CD14-positive monocyte (primary cell): ENCODE measurements around the gene TDRD7. TPM values are rescaled to one million over a fixed set of nuclear protein-coding genes. Genes with fewer than 3 reads are reported as not detected.

Source experiments
- DNase-seq, 3 donors: peaks; one replicate each; pipeline ENCODE4 v3.0.0-alpha.2; 2011 to 2022
- H2AFZ ChIP-seq: 2 replicates; pipeline ENCODE4 v1.6.0; 2012; ENCODE audit warnings: mild to moderate bottlenecking, low read depth, low read length, inconsistent platforms; ENCODE audit not compliant: insufficient read depth, poor library complexity, severe bottlenecking
- H3K27ac ChIP-seq, 2 donors: 1 replicate in 1 of 2; 2 replicates in 1 of 2; pipeline ENCODE4 v1.5.1; 2012 to 2013; ENCODE audit warnings: low read length in 2 of 2, control low read depth in 1 of 2, inconsistent platforms in 1 of 2, low read depth in 1 of 2, mild to moderate bottlenecking in 1 of 2
- H3K27me3 ChIP-seq, 2 donors: one replicate each; pipeline versions ENCODE4 v1.6.0 to v1.6.1; 2011 to 2013; ENCODE audit warnings: low read length in 2 of 2; ENCODE audit not compliant: control insufficient read depth in 2 of 2, insufficient read depth in 2 of 2
- H3K36me3 ChIP-seq, 2 donors: replicated peaks in 1 of 2; 1 replicate in 1 of 2; 2 replicates in 1 of 2; pipeline versions ENCODE4 v1.5.1 to v1.6.1; 2012 to 2013; ENCODE audit warnings: low read length in 2 of 2, control low read depth in 1 of 2, inconsistent platforms in 1 of 2, mild to moderate bottlenecking in 1 of 2; ENCODE audit not compliant: insufficient read depth in 2 of 2, control insufficient read depth in 1 of 2
- H3K4me1 ChIP-seq, 2 donors: 1 replicate in 1 of 2; 2 replicates in 1 of 2; pipeline versions ENCODE4 v1.5.1 to v1.6.1; 2012 to 2013; ENCODE audit warnings: low read length in 2 of 2, control low read depth in 1 of 2, inconsistent platforms in 1 of 2, mild to moderate bottlenecking in 1 of 2, moderate library complexity in 1 of 2; ENCODE audit not compliant: insufficient read depth in 2 of 2, control insufficient read depth in 1 of 2
- H3K4me2 ChIP-seq: replicated peaks from 2 replicates; pipeline ENCODE3; 2012; ENCODE audit warnings: low read length, moderate library complexity, mild to moderate bottlenecking; ENCODE audit not compliant: poor library complexity, severe bottlenecking; ENCODE audit errors: extremely low read depth
- H3K4me3 ChIP-seq, 3 experiments: fragments of 200-600 bp in 1 of 3; sonication (generic) in 1 of 3; replicated peaks in 1 of 3; 1 replicate in 2 of 3; 2 replicates in 1 of 3; pipeline ENCODE4 v1.5.1; 2011 to 2013; ENCODE audit warnings: low read length in 3 of 3, mild to moderate bottlenecking in 3 of 3, control low read depth in 2 of 3, low read depth in 2 of 3, inconsistent platforms in 1 of 3, moderate library complexity in 1 of 3
- H3K79me2 ChIP-seq: 2 replicates; pipeline ENCODE4 v1.6.0; 2012; ENCODE audit warnings: mild to moderate bottlenecking, control low read depth, inconsistent platforms, low read length, moderate library complexity; ENCODE audit not compliant: insufficient read depth
- H3K9ac ChIP-seq: 2 replicates; pipeline ENCODE4 v1.6.0; 2017; ENCODE audit warnings: low read length, mild to moderate bottlenecking; ENCODE audit not compliant: insufficient read depth, poor library complexity, severe bottlenecking
- H3K9me3 ChIP-seq, 2 donors: replicated peaks in 1 of 2; 1 replicate in 1 of 2; 2 replicates in 1 of 2; pipeline versions ENCODE4 v1.5.1 to v1.6.1; 2012 to 2013; ENCODE audit warnings: low read length in 2 of 2, control low read depth in 1 of 2; ENCODE audit not compliant: control insufficient read depth in 1 of 2, insufficient read depth in 1 of 2
- H4K20me1 ChIP-seq: 2 replicates; pipeline ENCODE4 v1.6.0; 2012; ENCODE audit warnings: mild to moderate bottlenecking, low read length, control low read depth, moderate library complexity; ENCODE audit not compliant: insufficient read depth
- H3K27ac Mint-ChIP-seq, 7 donors: one replicate each; pipeline ENCODE4 v1.8.0; 2020; ENCODE audit warnings: mild to moderate bottlenecking in 7 of 7, mixed read lengths in 7 of 7, moderate library complexity in 6 of 7, inconsistent platforms in 2 of 7
- H3K27me3 Mint-ChIP-seq, 3 donors: one replicate each; pipeline ENCODE4 v1.8.0; 2021 to 2022; ENCODE audit warnings: low read depth in 3 of 3, mild to moderate bottlenecking in 3 of 3, mixed read lengths in 3 of 3, moderate library complexity in 3 of 3, inconsistent platforms in 1 of 3
- H3K36me3 Mint-ChIP-seq, 2 donors: one replicate each; pipeline ENCODE4 v1.8.0; 2020; ENCODE audit warnings: mixed read lengths in 2 of 2, inconsistent platforms in 1 of 2, mild to moderate bottlenecking in 1 of 2
- H3K4me1 Mint-ChIP-seq: one replicate; pipeline ENCODE4 v1.8.0; 2020; ENCODE audit warnings: mild to moderate bottlenecking, mixed read lengths
- H3K4me3 Mint-ChIP-seq, 2 donors: one replicate each; pipeline ENCODE4 v1.8.0; 2020; ENCODE audit warnings: mild to moderate bottlenecking in 2 of 2, mixed read lengths in 2 of 2, moderate library complexity in 1 of 2
- H3K9me3 Mint-ChIP-seq, 7 donors: one replicate each; pipeline ENCODE4 v1.8.0; 2020 to 2022; ENCODE audit warnings: mixed read lengths in 7 of 7, mild to moderate bottlenecking in 6 of 7, moderate library complexity in 6 of 7, inconsistent platforms in 2 of 7
- CTCF ChIP-seq: fragments of 200-600 bp; IDR thresholded peaks from one replicate; pipeline ENCODE4 v1.8.0; 2022; ENCODE audit warnings: antibody characterized with exemption, mild to moderate bottlenecking
- WGBS: methylation state at CpG from one replicate; pipeline ENCODE4 v1.1.5; 2013; ENCODE audit warnings: missing lambda C conversion rate; ENCODE audit not compliant: insufficient coverage; 5-methylcytosine and 5-hydroxymethylcytosine counted together
- intact Hi-C, 2 donors: fragments of 100-400 bp; cut with micrococcal nuclease; formaldehyde crosslinking; loops; one replicate each; pipeline versions ENCODE4 v1.15.0 to v1.15.1; 2023
- polyA plus RNA-seq, 3 donors: library from polyadenylated mRNA; depleted of rRNA in 1 of 3; unstranded in 2 of 3; stranded (reverse) in 1 of 3; fragments of 300-500 nt in 2 of 3; fragments of >200 nt in 1 of 3; fragmentation: Illumina TruSeq in 2 of 3; gene quantifications; 1 replicate in 2 of 3; 2 replicates in 1 of 3; pipeline ENCODE4 v1.2.3, GENCODE V29; 2012 to 2021

TDRD7 gene
- polyA plus RNA-seq, 3 donors, result 8.1 to 12.0 (median 11.1) TPM

DNA sequence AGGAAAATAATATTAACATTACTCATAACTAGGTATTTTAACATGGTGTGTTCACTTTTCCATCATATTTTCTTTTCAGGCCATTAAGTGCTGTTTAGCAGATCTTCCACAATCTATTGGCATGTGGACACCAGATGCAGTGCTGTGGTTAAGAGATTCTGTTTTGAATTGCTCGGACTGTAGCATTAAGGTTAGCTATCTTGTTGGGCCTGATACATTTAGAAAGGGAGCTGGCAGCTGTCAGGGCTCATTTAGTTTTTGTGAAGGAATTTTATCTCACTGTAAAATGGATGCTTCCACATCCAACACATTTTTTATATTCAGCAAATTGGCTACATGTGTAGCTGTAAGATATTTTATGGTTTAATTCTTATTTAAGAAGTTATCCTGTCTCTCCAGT lies 68.9 kb downstream of the TDRD7 start:
- peaks cover 70 to 73% of the 10 kb centered on the region in 2 donors for H3K36me3 Mint-ChIP-seq
- H3K27ac Mint-ChIP-seq, result no peak overlapping the region
- no peak overlapping the region for H3K4me3 Mint-ChIP-seq

GRCh38 chr9:97484134-97484533 lies 72.2 kb downstream of the TDRD7 start:
- H3K4me1 Mint-ChIP-seq, result peaks cover 11% of the 10 kb centered on the region
- Histone ChIP-seq H3K27ac (no peak overlapping the region), H3K36me3 (peaks cover 66 to 95% of the 10 kb centered on the region in 2 donors), H3K79me2 (no peaks in the 10 kb centered on the region), H3K27me3 (no peaks in the 10 kb centered on the region), H3K4me3 (no peak overlapping the region), H3K9me3 (no peaks in the 10 kb centered on the region), H3K4me2 (no peak overlapping the region), H3K4me1 (peaks cover 3 to 8% of the 10 kb centered on the region in 2 donors), H2AFZ (no peak overlapping the region), H4K20me1 (peaks cover 2% of the 10 kb centered on the region), H3K9ac (no peak overlapping the region)
- peaks cover 68 to 82% of the 10 kb centered on the region in 2 donors for H3K36me3 Mint-ChIP-seq
- peaks cover 0 to 8% (median 2%) of the 10 kb centered on the region in 7 donors for H3K9me3 Mint-ChIP-seq
- intact Hi-C loops, result no loop called here
- 100% methylated on average over 1 of the region's 1 CpG for WGBS
- no peak overlapping the region for H3K4me3 Mint-ChIP-seq
- peak overlapping the region in 2 of 7 donors; percentile 29 to 68 for H3K27ac Mint-ChIP-seq
- no peak for TF ChIP-seq CTCF
- DNase-seq, result no peak
- no peaks in the 10 kb centered on the region for H3K27me3 Mint-ChIP-seq

More for the DNA sequence above, 68.9 kb downstream of the TDRD7 start:
- no peaks in the 10 kb centered on the region for H3K4me1 ChIP-seq
- Mint-ChIP-seq H3K4me1 (peaks cover 2% of the 10 kb centered on the region), H3K9me3 (no peaks in the 10 kb centered on the region), H3K27me3 (no peaks in the 10 kb centered on the region)
- no peaks in the 10 kb centered on the region for H3K27me3 ChIP-seq
- TF ChIP-seq CTCF, result no peak
- H3K9me3 ChIP-seq, result no peaks in the 10 kb centered on the region
- H3K9ac ChIP-seq, result no peak overlapping the region
- H3K27ac ChIP-seq, result no peak overlapping the region
- intact Hi-C loops, result no loop called here
- no peak overlapping the region for H3K4me2 ChIP-seq
- peaks cover 69 to 90% of the 10 kb centered on the region in 2 donors for H3K36me3 ChIP-seq
- no peaks in the 10 kb centered on the region for H3K79me2 ChIP-seq
- no peak overlapping the region for H3K4me3 ChIP-seq
- no CpG with 5 or more reads among the region's 1 CpG for WGBS
- no peaks in the 10 kb centered on the region for H4K20me1 ChIP-seq
- H2AFZ ChIP-seq, result no peak overlapping the region
- DNase-seq, result no peak
